ENCODE results near the gene TENT4A. TPM values are rescaled to one million over a fixed set of nuclear protein-coding genes. Genes with fewer than 3 reads are reported as not detected.

Gene TENT4A
- total RNA-seq, 6 donors from 2014 or later, result 19.7 to 44.0 (median 27.3) TPM

GRCh38 chr5:6786786-6787495 is 73.7 kb downstream of the TENT4A start:
- Histone ChIP-seq H3K4me1 (no peaks in the 10 kb centered on the region), H3K36me3 (no peaks in the 10 kb centered on the region), H3K27ac (no peak overlapping the region), H3K9me3 (no peaks in the 10 kb centered on the region), H3K27me3 (no peaks in the 10 kb centered on the region), H3K4me3 (no peak overlapping the region)
- 71 to 72% methylated on average over 10 of the region's 10 CpGs for WGBS, 2 donors
- no peak for TF ChIP-seq POLR2A (IDR thresholded peaks at IDR 0.05)
- no peak for TF ChIP-seq EP300 (IDR thresholded peaks at IDR 0.05)
- no peak for TF ChIP-seq CTCF (IDR thresholded peaks at IDR 0.05)
- no peak for ATAC-seq (ENCODE audit: low FRiP score in 2 of 2)
- peak in 1 of 2 donors; percentile 63 for DNase-seq

GRCh38 chr5:6787941-6788340 is 74.7 kb downstream of the TENT4A start:
- TF ChIP-seq POLR2AphosphoS5 (IDR thresholded peaks at IDR 0.05) (no peak), CTCF (IDR thresholded peaks at IDR 0.05) (no peak), EP300 (IDR thresholded peaks at IDR 0.05) (no peak), POLR2A (IDR thresholded peaks at IDR 0.05) (no peak)
- DNase-seq, result no peak

DNA sequence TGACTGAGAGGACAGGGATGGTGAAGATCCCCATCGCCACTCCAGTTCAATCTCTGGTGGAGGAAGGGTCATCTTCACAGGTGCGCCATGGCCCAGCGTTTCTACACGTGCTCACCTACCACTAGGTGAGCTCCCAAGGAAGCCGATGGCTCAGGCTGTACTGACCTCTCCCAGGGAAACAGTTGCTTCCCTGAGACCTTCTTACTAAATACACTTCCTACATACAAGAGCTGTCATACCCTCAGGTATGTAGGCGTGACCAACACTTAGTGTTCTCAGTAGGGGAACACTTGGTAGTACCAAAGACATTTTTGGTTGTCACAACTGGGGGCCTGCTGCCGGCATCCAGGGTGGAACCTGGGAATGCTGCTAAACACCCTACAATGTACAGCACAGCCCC is 75.2 kb downstream of the TENT4A start:
- no peaks in the 10 kb centered on the region for H3K9me3 ChIP-seq
- no peak overlapping the region for H3K27ac ChIP-seq
- 80 to 86% methylated on average over 5 to 7 of the region's 7 CpGs for WGBS, 2 donors
- H3K27me3 ChIP-seq, result no peaks in the 10 kb centered on the region
- DNase-seq (no peak), ATAC-seq (ENCODE audit: low FRiP score in 2 of 2) (no peak)
- H3K4me3 ChIP-seq, result no peak overlapping the region
- H3K4me1 ChIP-seq, result no peaks in the 10 kb centered on the region
- H3K36me3 ChIP-seq, result no peaks in the 10 kb centered on the region
- TF ChIP-seq POLR2A (IDR thresholded peaks at IDR 0.05), result no peak

More at GRCh38 chr5:6787941-6788340, 74.7 kb downstream of the TENT4A start:
- WGBS, 2 donors, result 78% methylated on average over 4 of the region's 4 CpGs
- Histone ChIP-seq H3K27me3 (no peaks in the 10 kb centered on the region), H3K36me3 (no peaks in the 10 kb centered on the region), H3K4me3 (no peak overlapping the region), H3K27ac (no peak overlapping the region), H3K4me1 (no peaks in the 10 kb centered on the region), H3K9me3 (no peaks in the 10 kb centered on the region)
- no peak for ATAC-seq (ENCODE audit: low FRiP score in 2 of 2)

DNA sequence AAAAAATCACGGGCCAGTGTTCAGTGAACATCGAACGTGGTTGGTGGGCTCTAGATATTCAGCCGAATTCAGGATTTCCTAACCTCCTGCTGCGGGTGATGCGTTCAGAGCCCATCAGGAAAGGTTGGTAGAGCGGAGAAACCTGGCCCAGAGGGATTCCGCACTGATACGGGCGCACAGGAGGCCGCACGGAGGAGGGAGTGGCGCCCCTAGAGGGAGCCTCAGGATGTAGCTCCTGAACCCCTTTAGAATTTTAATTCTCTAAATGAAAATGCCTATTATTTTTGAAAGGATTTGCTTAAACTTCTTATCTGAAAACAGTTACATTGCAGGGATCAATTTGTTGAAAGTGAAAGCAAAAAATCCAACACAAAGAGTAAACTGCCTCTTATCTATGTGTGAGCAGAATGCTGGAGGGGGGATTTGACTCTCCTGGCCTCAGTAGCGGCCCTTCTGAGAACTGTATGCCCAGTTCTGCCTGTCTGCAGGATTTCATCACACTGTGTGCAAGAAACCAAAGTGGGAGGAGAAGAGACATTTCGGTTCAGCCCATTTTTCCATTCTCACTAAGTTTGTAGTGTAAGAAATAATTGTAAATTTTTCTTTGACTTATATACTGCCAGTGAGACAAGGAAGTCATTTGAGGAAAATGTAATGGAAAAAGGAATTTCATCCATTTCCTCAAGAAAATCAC is 75.9 kb downstream of the TENT4A start:
- ATAC-seq (ENCODE audit: low FRiP score in 2 of 2), result no peak
- H3K9me3 ChIP-seq, result no peaks in the 10 kb centered on the region
- H3K4me1 ChIP-seq, result no peaks in the 10 kb centered on the region
- H3K4me3 ChIP-seq, result no peak overlapping the region
- no peaks in the 10 kb centered on the region for H3K27me3 ChIP-seq
- no peaks in the 10 kb centered on the region for H3K36me3 ChIP-seq
- TF ChIP-seq POLR2A (IDR thresholded peaks at IDR 0.05) (no peak), POLR2AphosphoS5 (IDR thresholded peaks at IDR 0.05) (no peak), EP300 (IDR thresholded peaks at IDR 0.05) (no peak), CTCF (IDR thresholded peaks at IDR 0.05) (no peak)
- WGBS, 2 donors, result 73 to 76% methylated on average over 13 to 15 of the region's 15 CpGs
- no peak for DNase-seq
- no peak overlapping the region for H3K27ac ChIP-seq

DNA sequence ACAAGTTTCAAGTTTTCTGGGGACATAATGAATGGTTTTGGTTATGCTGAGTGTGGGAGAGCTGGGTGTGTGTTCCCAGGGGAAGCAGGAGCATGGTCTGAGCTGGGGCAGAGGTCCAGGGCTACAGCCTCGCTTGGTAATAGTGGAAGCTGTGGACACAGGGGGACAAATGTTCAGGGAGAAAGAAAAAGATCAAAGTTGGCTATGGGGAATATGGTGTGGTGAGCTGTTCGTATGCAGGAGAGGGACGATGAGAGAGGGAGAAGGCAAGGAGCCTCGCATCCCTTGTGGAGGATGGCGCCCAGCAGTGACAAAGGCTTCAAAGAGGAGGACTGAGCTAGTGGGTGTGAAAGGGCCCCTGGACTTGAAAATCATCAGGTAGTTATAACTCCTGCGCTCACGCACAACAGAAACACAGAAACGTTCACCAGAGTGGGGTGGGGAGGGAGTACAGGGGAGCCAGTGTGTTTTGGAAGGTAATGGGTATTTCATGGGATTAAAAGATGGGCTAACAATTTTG is 77.2 kb downstream of the TENT4A start:
- 75 to 79% methylated on average over 8 of the region's 8 CpGs for WGBS, 2 donors
- Histone ChIP-seq H3K36me3 (no peaks in the 10 kb centered on the region), H3K27me3 (no peaks in the 10 kb centered on the region), H3K27ac (no peak overlapping the region), H3K9me3 (no peaks in the 10 kb centered on the region), H3K4me3 (no peak overlapping the region), H3K4me1 (no peaks in the 10 kb centered on the region)
- ATAC-seq (ENCODE audit: low FRiP score in 2 of 2) (no peak), DNase-seq (no peak)
- no peak for TF ChIP-seq EP300 (IDR thresholded peaks at IDR 0.05)
- TF ChIP-seq POLR2AphosphoS5 (IDR thresholded peaks at IDR 0.05), result no peak
- no peak for TF ChIP-seq POLR2A (IDR thresholded peaks at IDR 0.05)
- TF ChIP-seq CTCF (IDR thresholded peaks at IDR 0.05), result no peak

Data from upper lobe of left lung (tissue), 6 donors.